ENCODE data around the gene TEDC1. TPM values are rescaled to one million over a fixed set of nuclear protein-coding genes. Genes with fewer than 3 reads are reported as not detected.
"Not testable (repeated sequence)": the region's sequence is repeated elsewhere in the genome, so short reads cannot be mapped to it uniquely, and the experiment has no call there.

Gene TEDC1
- total and polyA plus RNA-seq, 2 donors from 2014 or later = 6.9 to 13.2 TPM

DNA sequence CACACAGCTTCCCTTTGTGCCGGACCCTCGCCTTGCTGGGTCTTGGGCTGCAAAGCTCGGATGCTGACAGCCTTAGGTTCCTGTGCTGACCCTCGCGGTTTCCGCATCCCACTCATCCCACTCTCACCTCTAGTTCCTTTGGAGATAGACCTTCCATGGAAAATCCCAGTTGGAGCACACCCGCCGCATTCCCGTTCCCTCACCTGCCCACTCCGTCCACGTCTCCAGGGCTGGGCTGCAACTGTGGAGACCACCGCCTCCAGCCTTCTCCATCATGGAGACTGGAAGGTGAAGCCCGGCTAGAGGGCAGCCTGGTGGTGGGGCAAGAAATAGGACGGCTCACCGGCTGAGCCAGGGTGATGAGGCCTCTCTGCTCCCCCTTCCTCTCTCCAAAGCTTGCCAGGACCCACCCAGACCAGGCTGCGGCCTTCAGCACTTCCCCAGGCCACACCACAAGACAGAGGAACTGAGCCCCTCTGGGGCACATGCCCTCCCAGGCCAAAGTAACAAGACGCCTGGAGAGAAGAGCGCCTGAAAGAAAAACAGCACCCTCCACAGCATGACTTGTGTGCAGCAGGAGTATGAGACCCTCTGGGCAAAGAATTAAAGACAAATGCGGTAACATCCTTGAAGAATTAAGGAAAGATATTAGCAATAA is 50.3 kb downstream of the TEDC1 start:
- H3K9ac ChIP-seq (ENCODE audit: low read length in 3 of 3) = no peak overlapping the region
- no peaks in the 10 kb centered on the region for H3K4me1 ChIP-seq (ENCODE audit: control insufficient read depth in 2 of 3, insufficient read depth in 2 of 3, low read depth in 1 of 3, low read length in 3 of 3)
- FAIRE-seq (no peak), DNase-seq (no peak)
- no peaks in the 10 kb centered on the region for H3K27me3 ChIP-seq (ENCODE audit: control insufficient read depth, insufficient read depth, low read length)
- H3K27ac ChIP-seq (ENCODE audit: low read depth in 2 of 2, low read length in 2 of 2) = no peak overlapping the region
- peaks cover 0 to 12% (median 0%) of the 10 kb centered on the region in 3 donors for H3K9me3 ChIP-seq (ENCODE audit: control insufficient read depth in 2 of 3, insufficient read depth in 1 of 3, low read length in 3 of 3)
- H3K4me3 ChIP-seq (ENCODE audit: low read length in 3 of 3) = no peak overlapping the region
- intact Hi-C loops (cut with DNase I) = no loop called here
- H3K36me3 ChIP-seq (ENCODE audit: control insufficient read depth in 2 of 3, insufficient read depth in 3 of 3, low read length in 3 of 3) = no peaks in the 10 kb centered on the region
- TF ChIP-seq, protein P1, sequence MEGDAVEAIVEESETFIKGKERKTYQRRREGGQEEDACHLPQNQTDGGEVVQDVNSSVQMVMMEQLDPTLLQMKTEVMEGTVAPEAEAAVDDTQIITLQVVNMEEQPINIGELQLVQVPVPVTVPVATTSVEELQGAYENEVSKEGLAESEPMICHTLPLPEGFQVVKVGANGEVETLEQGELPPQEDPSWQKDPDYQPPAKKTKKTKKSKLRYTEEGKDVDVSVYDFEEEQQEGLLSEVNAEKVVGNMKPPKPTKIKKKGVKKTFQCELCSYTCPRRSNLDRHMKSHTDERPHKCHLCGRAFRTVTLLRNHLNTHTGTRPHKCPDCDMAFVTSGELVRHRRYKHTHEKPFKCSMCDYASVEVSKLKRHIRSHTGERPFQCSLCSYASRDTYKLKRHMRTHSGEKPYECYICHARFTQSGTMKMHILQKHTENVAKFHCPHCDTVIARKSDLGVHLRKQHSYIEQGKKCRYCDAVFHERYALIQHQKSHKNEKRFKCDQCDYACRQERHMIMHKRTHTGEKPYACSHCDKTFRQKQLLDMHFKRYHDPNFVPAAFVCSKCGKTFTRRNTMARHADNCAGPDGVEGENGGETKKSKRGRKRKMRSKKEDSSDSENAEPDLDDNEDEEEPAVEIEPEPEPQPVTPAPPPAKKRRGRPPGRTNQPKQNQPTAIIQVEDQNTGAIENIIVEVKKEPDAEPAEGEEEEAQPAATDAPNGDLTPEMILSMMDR (IDR thresholded peaks at IDR 0.05; ENCODE audit: borderline replicate concordance, extremely low read depth, insufficient read depth) = no peak

DNA sequence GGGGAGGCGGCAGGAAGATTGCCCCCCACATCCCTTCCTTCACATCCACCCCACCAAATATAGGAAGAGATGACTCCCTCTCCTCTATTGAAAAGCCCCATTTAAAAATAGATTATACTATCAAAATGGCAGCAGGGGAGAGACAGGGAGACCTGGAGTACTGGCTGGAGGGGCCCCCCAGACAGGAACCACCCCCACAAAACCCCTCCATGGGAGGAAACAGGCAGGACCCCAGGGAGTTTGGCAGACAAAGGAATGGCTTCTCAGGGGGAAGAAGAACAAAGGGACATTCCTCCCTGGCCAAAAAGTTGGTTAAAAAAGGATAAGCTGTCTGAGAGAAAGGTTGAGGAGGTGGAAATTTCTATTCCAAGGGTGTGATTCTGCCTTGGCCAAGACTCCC is 54.6 kb downstream of the TEDC1 start:
- intact Hi-C loops (cut with DNase I) = not testable (repeated sequence)

GRCh38 chr14:105546410-105546809 is 55.4 kb downstream of the TEDC1 start:
- intact Hi-C loops (cut with DNase I); H3K27ac ChIP-seq (ENCODE audit: low read depth in 2 of 2, low read length in 2 of 2); H3K27me3 ChIP-seq (ENCODE audit: control insufficient read depth, insufficient read depth, low read length); H3K4me1 ChIP-seq (ENCODE audit: control insufficient read depth in 2 of 3, insufficient read depth in 2 of 3, low read depth in 1 of 3, low read length in 3 of 3); H3K9ac ChIP-seq (ENCODE audit: low read length in 3 of 3); FAIRE-seq; H3K4me3 ChIP-seq (ENCODE audit: low read length in 3 of 3); H3K36me3 ChIP-seq (ENCODE audit: control insufficient read depth in 2 of 3, insufficient read depth in 3 of 3, low read length in 3 of 3); DNase-seq: not testable (repeated sequence)
- peaks cover 0 to 12% (median 0%) of the 10 kb centered on the region in 3 donors for H3K9me3 ChIP-seq (ENCODE audit: control insufficient read depth in 2 of 3, insufficient read depth in 1 of 3, low read length in 3 of 3)

More for the DNA sequence above, 54.6 kb downstream of the TEDC1 start:
- not testable (repeated sequence) for H3K27me3 ChIP-seq (ENCODE audit: control insufficient read depth, insufficient read depth, low read length); H3K4me1 ChIP-seq (ENCODE audit: control insufficient read depth in 2 of 3, insufficient read depth in 2 of 3, low read depth in 1 of 3, low read length in 3 of 3); H3K9ac ChIP-seq (ENCODE audit: low read length in 3 of 3); H3K27ac ChIP-seq (ENCODE audit: low read depth in 2 of 2, low read length in 2 of 2); FAIRE-seq; H3K36me3 ChIP-seq (ENCODE audit: control insufficient read depth in 2 of 3, insufficient read depth in 3 of 3, low read length in 3 of 3); DNase-seq; H3K4me3 ChIP-seq (ENCODE audit: low read length in 3 of 3)
- H3K9me3 ChIP-seq (ENCODE audit: control insufficient read depth in 2 of 3, insufficient read depth in 1 of 3, low read length in 3 of 3) = peaks cover 0 to 12% (median 0%) of the 10 kb centered on the region in 3 donors

GRCh38 chr14:105547072-105547471 is 56.0 kb downstream of the TEDC1 start:
- intact Hi-C loops (cut with DNase I); H3K4me1 ChIP-seq (ENCODE audit: control insufficient read depth in 2 of 3, insufficient read depth in 2 of 3, low read depth in 1 of 3, low read length in 3 of 3); H3K4me3 ChIP-seq (ENCODE audit: low read length in 3 of 3); H3K9ac ChIP-seq (ENCODE audit: low read length in 3 of 3); DNase-seq; H3K36me3 ChIP-seq (ENCODE audit: control insufficient read depth in 2 of 3, insufficient read depth in 3 of 3, low read length in 3 of 3); FAIRE-seq; H3K27me3 ChIP-seq (ENCODE audit: control insufficient read depth, insufficient read depth, low read length); H3K27ac ChIP-seq (ENCODE audit: low read depth in 2 of 2, low read length in 2 of 2): not testable (repeated sequence)
- H3K9me3 ChIP-seq (ENCODE audit: control insufficient read depth in 2 of 3, insufficient read depth in 1 of 3, low read length in 3 of 3) = peaks cover 0 to 12% (median 0%) of the 10 kb centered on the region in 3 donors

- DNase-seq (no peak), FAIRE-seq (no peak)
- Histone ChIP-seq H3K4me3 (ENCODE audit: low read length in 3 of 3) (no peak overlapping the region), H3K36me3 (ENCODE audit: control insufficient read depth in 2 of 3, insufficient read depth in 3 of 3, low read length in 3 of 3) (no peaks in the 10 kb centered on the region), H3K9me3 (ENCODE audit: control insufficient read depth in 2 of 3, insufficient read depth in 1 of 3, low read length in 3 of 3) (peaks cover 0 to 12% (median 0%) of the 10 kb centered on the region in 3 donors), H3K27me3 (ENCODE audit: control insufficient read depth, insufficient read depth, low read length) (no peaks in the 10 kb centered on the region), H3K4me1 (ENCODE audit: control insufficient read depth in 2 of 3, insufficient read depth in 2 of 3, low read depth in 1 of 3, low read length in 3 of 3) (no peaks in the 10 kb centered on the region), H3K27ac (ENCODE audit: low read depth in 2 of 2, low read length in 2 of 2) (no peak overlapping the region), H3K9ac (ENCODE audit: low read length in 3 of 3) (no peak overlapping the region)
- intact Hi-C loops (cut with DNase I) = no loop called here
- TF ChIP-seq, protein P1 (IDR thresholded peaks at IDR 0.05; ENCODE audit: borderline replicate concordance, extremely low read depth, insufficient read depth) = no peak
Observed at GRCh38 chr14:105547741-105548169, 56.7 kb downstream of the TEDC1 start.

Data from kidney (tissue), 14 donors.